GM21367 (cell line): ENCODE results near the gene CABYR.
"Not testable (repeated sequence)": the region's sequence is repeated elsewhere in the genome, so short reads cannot be mapped to it uniquely, and the experiment has no call there.

ENCODE experiments used
- ATAC-seq: cut with Tn5 transposase; IDR thresholded peaks from one replicate; pipeline ENCODE4 v1.9.1; 2021; ENCODE audit not compliant: unreplicated experiment

Gene CABYR

DNA sequence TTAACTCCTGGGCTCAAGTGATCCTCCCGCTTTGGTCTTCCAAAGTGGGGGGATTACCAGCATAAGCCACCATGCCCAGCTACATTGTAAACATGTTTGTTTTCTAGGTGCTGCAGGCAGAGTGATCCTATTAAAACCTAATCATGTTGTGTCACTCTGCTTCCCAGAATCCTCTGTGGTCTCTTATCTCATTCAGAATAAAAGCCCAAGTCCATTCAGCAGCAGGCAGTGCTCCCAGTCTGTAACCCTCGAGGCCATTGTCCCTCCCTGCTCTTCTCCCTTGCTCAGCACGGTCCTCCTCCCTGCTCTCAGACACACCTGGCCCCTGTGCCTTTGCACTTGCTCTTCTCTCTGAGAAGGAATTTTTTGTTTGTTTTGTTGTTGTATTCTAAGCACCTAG, 11.1 kb upstream of the CABYR start:
- no peak for ATAC-seq

DNA sequence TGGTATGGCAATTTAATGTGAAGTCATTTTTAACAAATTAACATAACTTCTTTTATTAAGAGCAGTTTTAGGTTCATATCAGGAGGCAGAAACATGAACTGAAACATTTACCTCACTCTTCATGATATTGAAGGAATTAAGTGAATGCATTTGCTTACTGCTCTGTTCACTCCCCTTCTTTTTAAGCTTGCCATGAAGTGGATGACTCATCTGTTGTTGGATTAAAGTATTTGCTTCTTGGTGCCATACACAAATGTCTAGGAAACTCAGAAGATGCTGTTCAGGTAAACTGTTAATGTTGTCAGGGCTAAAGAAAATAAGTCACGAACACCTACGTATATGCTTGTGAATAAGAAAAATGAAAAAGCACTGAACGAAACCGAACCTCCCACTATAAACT, 10.2 kb upstream of the CABYR start:
- no peak for ATAC-seq

DNA sequence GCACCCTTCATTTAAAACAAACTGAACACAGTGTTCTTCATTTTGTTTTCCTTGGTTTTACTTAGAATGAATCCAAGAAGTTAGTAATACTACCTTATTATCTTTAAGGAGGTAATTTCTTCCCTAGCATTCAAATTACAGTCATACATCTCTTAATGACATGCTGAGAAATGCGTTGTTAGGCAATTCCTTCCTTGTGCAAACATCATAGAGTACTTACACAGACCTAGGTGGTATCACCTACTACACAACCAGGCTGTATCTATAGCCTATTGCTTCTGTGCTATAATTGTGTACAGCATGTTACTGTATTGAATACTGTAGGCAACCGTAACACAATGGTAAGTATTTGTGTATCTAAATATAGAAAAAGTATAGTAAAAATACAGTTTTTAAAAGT, 8.4 kb upstream of the CABYR start:
- ATAC-seq = no peak

DNA sequence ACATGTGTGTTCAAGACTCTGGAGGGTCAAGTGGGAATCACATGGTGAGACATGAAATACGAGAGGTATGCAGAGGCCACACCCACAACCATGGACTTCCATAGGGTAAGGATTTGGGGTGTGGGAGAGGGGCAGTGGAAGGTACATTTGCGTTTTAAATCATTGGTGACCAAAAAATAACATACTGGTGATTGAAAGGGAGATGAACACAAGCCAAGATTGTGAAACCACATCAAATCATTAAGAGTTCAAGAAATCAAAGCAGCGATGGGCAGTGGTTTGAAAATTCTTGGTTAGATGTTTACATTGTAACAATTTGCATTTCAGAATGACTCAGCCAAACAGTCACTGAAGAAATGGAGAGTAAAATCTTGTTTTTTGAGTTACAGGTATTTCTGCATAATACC, 1.9 kb upstream of the CABYR start:
- no peak for ATAC-seq

DNA sequence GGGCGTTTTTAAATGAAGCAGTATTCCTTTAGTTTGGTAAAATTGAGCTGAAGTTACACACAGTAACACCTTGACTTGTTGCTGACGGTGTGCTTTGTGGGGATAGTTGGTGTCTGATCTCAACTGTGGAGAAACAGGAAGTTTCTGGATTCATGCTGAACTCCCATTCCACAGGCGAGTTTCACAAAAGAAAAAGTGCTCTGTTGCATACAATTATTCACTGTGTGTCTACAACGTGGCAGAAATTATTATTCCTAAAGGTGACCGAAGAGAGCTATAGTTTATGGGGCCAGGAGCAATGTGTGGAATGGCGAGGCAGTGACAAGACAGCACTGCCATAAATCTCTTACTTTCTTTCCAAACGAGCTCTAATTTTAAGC, 463 bp upstream of the CABYR start:
- ATAC-seq = no peak

DNA sequence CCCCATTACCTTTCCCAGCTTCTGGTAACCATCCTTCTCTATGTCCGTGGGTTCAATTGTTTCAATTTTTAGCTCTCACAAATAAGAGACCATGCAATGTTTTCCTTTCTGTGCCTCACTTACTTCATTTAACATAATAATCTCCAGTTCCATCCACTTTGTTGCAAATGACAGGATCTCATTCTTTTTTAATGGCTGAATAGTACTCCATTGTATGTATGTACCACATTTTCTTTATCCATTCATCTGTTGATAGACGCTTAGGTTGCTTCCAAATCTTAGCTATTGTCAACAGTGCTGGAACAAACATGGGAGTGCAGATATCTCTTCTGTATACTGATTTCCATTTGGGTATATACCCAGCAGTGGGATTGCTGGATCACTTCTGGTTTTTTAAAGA, 1.8 kb downstream of the CABYR start:
- no peak for ATAC-seq

DNA sequence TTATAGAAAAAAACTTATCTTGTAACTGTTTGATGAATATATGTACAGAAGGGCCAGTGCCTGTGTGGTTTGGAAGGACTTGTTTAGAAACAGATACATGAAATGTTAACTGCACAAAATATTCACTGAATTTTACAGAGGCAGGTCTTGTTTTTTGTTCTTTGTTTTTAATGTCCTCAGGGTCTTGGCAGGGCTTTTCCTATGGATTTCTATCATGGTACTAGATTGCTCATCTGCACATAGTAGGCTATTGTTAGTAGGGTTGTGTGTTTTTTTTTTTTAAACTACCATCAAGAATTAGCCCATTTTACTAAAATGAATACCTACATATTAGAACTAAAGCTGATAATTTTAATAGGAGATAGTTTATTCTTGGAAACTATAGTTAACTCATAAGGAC, 3.5 kb downstream of the CABYR start:
- no peak for ATAC-seq

DNA sequence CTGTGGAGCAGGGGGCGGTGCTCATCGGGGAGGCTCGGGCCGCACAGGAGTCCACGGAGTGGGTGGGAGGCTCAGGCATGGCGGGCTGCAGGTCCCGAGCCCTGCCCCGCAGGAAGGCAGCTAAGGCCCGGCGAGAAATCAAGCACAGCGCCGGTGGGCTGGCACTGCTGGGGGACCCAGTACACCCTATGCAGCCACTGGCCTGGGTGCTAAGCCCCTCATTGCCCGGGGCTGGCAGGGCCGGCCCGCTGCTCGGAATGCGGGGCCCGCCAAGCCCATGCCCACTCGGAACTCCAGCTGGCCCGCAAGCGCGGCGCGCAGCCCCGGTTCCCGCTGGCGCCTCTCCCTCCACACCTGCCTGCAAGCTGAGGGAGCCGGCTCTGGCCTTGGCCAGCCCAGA, 10.7 kb downstream of the CABYR start:
- not testable (repeated sequence) for ATAC-seq

DNA sequence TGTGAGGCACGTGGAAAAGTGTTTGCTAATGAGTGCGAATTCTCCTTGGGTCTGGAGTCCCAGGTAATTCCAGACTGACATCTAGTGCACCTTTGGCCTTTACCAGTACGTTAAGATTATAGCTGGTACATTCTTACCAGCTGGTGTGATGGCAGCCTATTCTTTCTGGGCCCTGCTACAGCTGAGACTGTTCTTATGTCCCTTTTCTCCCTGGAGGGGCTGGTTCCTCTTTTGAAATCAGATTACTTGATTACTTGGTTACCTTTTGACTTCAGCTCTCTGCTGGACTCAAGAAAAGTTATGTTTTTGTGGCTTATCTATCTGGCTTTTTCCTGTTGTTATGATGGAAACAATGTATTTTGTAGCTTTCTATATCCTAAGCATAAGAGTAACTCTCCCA, 14.5 kb downstream of the CABYR start:
- peak; percentile 55 for ATAC-seq

DNA sequence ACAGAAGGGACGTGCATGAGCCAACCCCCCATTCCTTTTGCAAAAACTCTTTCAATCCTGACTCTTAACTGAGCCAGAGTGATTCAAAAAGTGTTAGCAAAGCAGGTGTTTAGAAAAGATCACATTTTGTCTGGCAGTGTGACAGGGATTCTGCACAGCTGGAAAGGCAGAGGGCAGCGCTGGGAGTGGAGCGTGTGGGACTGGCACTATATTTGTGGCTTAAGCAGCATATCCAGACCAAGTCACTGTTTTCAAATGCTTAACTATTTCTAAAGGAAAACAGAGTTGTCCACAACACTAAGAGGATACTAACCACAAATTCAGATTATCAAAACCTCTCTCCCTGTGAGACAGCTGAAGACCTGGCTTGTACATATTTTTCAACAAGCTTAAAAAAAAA, 19.0 kb downstream of the CABYR start:
- no peak for ATAC-seq

DNA sequence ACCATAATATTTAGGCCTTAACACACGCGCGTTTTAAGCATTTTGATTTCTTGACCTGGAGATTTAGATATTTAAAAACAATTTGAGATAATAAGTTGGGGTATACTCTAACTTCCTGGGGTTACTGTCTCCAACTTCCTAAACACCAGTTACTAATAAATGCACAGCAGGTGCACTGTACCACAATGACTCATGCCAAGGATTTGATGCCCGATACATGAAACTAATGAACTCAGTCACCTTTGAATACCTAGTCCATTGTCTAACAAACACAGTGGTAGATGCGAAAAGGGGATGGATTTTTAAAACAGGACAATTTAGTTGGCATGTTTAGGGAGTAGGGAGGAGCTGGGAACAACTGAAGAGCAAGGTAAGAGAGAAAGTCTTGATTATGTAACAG, 21.2 kb downstream of the CABYR start:
- ATAC-seq = no peak

DNA sequence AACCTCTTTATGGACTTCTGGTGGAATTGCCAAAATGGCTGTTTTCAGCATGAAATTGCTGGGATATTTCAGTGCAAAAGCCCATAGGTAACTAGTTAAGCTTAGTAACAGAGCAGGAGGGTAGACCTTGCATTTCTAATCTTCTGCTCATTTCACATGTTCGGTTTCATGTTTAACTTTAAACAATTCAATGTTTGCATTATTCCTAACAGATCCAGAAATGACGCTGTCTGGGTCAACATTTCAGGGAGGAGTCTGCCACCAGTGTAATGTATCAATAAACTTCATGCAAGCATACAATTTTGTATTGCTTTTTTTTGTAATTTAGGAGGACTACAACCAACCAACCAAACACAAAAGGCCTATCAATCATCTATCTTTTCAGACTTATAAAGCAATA, 22.4 kb downstream of the CABYR start:
- no peak for ATAC-seq

DNA sequence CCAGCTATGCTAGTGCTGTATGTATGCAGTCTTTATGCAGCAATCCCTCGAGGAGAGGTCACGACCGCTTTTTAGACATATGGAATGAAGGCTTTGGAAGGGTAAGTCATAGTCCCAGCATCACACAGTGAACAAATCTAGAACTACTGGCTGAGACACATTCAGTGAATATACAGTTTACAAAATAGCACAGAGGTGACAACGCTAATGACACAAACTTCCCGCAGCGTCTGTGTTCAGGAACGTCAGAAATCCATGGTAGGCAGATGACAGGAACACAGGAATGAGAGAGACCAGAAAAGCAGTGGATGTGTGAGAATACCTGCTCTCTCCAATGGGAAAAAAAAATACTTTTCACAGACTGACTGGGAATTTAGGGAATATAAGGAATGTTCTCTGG, 29.6 kb downstream of the CABYR start:
- no peak for ATAC-seq

DNA sequence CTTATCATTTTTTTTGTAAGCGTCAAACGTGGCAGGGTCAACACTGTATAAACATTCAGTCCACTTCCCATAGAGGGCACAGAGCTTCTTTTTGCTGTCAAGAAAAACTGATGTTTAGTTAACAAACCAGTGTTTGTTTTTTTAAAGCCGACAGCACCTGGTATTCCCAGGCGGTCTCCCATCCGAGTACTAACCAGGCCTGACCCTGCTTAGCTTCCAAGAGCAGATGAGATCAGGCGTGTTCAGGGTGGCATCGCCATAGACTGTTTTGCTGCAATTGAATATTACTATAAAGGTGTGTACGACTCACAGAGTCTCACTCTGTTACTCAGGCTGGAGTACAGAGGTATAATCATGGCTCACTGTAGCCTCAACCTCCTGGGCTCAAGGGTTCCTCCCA, 31.5 kb downstream of the CABYR start:
- ATAC-seq = no peak

DNA sequence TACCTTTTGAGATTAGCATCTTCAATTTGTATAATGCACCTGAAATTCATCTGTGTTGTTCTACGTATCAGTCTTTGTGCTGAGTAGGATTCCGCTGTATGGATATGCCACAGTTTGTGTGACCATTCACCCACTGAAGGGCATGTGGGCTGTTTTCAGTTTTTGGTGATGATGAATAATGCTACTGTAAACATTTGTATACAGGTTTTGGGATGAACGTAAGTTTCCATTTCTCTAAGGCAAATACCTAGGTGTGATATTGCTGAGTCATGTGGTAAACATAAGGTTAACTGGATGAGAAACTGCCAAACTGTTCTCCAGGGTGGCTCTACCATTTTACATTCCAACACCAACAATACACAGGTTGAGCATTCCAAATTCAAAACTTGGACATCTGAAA, 35.1 kb downstream of the CABYR start:
- ATAC-seq = no peak

DNA sequence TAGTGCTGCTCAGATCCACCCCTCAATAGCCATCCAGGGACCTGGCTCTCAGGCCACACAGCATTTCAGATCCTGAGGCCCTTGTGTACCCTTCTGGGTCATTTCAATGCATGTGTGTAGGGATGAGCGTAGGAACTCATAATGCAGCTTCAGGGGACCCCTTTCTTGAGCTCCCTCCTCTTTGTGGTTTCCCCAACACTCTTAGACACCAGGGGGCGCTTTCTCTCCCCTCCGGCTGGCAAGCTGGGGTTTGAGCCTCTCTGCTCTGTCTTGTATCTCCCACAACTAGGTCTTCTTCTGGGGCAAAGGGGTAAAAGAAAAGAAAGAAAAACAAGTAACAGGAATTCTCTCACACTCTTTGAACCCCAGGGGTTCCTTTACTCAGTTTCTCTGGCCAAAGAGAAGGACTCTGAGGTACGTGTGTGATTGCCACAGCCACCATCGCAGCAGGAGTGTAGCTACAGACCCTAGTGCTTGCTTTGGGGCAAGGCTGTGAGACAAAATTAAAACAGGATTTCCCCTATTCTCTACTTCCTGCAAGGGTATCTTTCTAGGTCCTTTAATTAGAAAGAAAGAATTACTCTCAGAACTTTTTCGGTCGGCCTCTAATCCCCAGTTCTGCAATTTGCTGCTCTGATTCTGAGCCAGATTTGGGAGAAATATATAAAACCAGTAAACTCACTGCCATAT, 38.0 kb downstream of the CABYR start:
- ATAC-seq = peak; percentile 87

DNA sequence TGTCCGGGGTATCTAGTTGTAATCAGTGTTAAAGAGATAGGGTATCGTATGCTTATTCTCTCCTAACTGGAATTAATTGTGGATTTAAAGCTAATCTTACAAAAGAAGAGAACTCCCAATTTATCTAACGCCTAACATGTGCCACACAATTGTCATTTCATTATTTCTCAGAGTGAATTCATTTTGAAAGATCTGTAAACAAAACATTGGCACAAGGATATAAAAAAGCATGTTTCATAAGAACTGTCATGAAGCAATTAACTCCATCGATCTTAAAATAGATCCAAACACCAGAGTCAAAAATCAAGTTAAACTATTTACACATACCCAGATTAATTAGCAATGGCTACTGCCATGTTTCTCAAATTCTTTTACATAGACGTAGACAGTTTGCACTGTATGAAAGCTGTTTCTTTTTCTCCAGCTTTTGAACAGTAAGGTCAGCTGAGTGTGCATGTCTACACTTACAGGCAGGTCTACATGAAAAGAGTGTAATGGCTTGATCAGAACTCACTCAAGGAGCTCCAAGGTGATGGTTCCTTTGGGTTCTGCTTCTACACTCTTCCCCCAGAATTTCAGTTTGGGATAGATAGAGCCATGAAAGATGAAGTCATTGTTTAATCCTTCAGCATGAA, 38.8 kb downstream of the CABYR start:
- ATAC-seq = no peak

DNA sequence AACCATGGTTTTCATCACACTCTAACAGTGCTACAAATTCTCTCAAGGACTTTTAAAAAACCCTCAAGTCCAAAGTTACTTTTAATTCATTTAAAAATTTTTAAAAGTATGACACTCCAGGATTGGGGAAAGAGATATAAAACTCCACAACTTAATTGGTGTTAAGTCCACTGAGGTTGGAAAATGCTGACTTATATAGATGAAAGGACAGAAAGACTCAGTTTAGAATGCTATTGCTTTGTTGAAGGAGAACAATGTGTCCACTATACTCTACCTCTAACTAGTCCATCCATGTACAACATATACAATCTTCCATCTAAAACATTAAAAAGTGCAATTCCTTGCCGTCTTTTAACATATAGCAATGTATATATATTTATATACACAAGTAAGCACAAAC, 41.2 kb downstream of the CABYR start:
- ATAC-seq = no peak

DNA sequence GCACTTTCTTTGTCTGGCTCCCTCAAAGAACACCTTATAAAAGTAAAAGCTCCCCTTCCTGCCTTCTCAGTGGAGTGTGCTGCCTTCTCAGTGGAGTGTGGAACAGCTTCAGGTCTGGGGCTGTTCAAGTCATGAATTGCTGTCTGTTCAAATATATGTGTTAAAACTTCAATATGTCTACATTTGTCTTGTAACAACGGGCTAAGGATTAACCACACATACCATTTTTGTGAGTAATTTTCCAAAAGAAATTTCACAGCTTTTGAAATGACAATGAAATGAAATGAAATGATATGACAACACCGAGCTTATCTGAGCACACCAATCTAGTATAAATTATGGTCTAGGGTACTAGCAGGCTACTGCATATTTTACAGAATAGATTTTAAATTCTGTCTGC, 42.9 kb downstream of the CABYR start:
- no peak for ATAC-seq

DNA sequence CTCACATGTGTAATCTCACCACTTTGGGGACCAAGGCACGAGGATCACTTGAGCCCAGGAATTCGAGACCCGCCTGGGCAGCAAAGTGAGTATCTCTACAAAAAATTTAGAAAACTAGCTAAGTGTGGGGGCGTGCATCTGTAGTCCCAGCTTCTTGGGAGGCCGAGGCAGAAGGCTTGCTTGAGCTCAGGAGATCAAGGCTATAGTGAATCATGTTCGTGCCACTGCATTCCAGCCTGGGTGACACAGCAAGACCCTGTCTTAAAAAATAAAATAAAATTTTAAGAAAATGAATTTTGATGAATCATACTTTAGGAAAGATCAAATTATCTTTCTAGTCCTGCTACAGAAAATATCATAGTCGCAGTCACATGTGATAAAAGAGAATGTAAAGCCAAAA, 46.9 kb downstream of the CABYR start:
- no peak for ATAC-seq

DNA sequence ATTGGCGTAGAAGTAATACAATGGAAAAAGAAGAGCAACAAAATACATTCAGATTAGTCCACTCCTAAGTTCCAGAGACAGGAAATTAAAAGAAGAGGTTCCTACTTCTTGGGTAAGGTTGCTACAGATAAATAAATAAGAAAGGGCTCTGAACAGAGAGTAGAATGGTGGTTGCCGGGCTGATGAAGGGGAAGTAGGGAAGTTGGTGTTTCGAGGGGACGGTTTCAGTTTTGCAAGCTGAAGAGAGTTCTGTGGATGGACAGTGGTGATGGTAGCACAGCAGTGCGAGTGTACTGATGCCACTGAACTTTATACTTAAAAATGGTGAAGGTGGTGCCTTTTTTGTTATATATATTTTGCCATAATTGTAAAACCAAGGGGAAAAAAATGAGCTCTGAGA, 48.2 kb downstream of the CABYR start:
- no peak for ATAC-seq

DNA sequence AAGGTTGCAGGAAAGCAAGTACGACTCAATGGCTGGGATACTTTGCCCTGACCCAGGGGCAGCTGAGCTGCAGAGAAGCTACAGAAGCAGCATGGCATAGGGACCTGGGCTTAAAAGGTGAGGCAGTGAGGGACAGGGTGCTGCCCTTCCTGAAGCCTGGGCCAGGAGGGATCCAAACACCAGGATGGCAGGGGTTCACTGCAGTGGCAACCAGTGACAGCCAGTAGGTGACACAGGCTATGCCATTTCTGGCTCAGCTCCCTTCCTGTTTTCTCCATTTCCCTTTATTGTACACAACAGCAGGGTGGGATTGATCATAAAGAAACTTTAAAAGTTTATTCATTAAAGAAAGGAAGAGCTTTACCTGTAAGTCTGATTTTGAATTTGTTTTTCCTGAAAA, 48.8 kb downstream of the CABYR start:
- ATAC-seq = no peak

DNA sequence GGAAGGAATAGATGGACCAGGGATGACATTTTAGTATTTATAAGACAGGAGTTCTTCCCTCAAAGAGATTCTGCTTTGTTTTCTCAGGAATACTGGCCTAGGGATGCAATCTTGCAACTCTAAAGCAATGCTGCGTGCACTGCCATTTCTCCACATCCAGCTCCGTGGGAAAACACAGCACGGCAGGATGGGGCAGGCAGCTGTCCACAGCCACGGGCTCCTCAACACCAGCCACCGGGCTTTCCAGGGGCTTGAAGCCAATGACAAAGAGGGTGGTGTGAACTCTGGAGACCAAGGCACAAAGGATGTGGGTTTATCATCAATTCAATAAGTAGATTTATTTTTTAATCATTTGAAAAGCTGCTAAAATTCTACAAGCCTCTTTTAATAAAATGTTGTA, 49.3 kb downstream of the CABYR start:
- ATAC-seq = no peak
